SK-N-MC (cell line): Measurements from ENCODE around the gene GOLT1B.

Experiments used
- EZH2 ChIP-seq: fragments of 200-600 bp; sonication (generic); IDR thresholded peaks from one replicate; pipeline ENCODE4 v1.6.1; 2017; ENCODE audit warnings: antibody characterized with exemption
- FOXP2 ChIP-seq: optimal IDR thresholded peaks from 2 replicates; pipeline ENCODE3; 2011; ENCODE audit warnings: mild to moderate bottlenecking, moderate library complexity; ENCODE audit not compliant: insufficient read depth; ENCODE audit errors: extremely low read length, control extremely low read depth
- POLR2AphosphoS5 ChIP-seq: IDR thresholded peaks from 2 replicates; pipeline ENCODE4 v1.6.1; 2012; ENCODE audit warnings: mild to moderate bottlenecking, low read depth, low read length, borderline replicate concordance

GRCh38 chr12:21526053-21526452 lies 24.5 kb downstream of the GOLT1B start, which contains the start of gene SPX:
- TF ChIP-seq EZH2 (no peak), POLR2AphosphoS5 (no peak), FOXP2 (no peak)
